ENCODE measurements around the gene MOGAT1.

DNA sequence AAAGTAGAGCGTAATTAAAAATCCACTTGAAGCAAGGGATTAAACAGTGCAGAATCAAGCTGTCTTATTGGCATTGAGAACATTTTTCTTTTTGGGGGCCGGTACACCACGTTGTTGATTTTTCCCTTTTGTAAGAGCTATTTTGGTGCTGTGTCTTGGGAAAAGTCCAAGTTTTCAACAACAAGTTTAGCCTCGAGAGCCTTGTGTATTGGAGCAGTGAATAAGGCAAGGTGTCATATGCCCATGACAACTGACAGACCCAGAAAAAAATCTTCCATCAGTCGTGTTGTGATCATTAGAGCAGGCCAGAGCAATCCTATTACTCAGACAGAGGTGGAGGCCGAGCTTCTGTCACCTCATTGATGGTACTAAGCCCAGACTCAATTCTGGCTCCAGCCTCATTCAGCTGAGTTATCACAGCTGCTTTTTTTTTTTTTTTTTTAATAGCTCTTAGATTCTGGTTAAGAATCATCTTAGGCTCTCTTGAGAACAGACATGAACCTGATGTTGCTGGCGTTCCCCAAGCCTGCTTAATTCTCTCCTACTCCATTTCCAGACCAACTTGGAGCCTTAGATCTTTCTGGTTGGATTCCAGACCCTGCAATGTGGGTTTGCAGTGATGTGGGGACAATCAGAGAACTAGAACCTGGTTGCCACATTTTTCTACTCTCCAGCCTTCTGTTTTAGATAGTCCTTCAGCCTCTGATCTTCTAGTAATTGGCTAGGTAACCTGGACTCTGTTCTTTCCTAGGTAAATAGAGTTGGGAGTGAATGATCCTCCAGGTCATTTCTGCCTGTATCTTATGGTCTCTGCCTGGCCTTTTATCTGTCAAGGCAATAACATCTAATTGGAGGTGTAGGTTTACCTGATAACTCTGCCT is 43.1 kb downstream of the MOGAT1 start:
- TF ChIP-seq, protein P1, sequence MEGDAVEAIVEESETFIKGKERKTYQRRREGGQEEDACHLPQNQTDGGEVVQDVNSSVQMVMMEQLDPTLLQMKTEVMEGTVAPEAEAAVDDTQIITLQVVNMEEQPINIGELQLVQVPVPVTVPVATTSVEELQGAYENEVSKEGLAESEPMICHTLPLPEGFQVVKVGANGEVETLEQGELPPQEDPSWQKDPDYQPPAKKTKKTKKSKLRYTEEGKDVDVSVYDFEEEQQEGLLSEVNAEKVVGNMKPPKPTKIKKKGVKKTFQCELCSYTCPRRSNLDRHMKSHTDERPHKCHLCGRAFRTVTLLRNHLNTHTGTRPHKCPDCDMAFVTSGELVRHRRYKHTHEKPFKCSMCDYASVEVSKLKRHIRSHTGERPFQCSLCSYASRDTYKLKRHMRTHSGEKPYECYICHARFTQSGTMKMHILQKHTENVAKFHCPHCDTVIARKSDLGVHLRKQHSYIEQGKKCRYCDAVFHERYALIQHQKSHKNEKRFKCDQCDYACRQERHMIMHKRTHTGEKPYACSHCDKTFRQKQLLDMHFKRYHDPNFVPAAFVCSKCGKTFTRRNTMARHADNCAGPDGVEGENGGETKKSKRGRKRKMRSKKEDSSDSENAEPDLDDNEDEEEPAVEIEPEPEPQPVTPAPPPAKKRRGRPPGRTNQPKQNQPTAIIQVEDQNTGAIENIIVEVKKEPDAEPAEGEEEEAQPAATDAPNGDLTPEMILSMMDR (IDR thresholded peaks at IDR 0.05), result no peak
- TF ChIP-seq ZFX (IDR thresholded peaks at IDR 0.05; ENCODE audit: borderline replicate concordance), result no peak

Measured in 22Rv1 (cell line).